ENCODE data around the gene TRIM31. TPM values are rescaled to one million over a fixed set of nuclear protein-coding genes. Genes with fewer than 3 reads are reported as not detected.

TRIM31 gene
- polyA plus RNA-seq, 1 donor from 2014 or later = not detected

DNA sequence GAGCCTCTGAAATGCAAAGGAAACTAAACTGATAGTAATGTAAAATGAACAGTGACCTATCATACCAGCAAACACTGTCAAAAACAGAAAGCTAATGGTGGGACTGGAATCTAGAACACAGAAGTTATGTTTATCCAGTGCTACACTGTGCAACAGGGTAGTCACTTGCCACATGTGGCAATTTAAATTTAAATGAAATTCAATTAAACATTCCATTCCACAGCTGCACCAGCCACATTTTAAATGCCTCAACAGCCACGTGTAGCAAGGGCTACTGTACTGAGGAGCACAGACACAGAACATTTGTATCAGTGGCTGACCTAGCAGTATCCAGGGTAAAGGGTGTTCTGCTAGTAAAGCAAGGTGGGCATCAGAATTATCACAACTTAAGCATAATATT is 57.4 kb downstream of the TRIM31 start:
- H3K9me3 ChIP-seq (ENCODE audit: low read length) = no peaks in the 10 kb centered on the region
- no peak for TF ChIP-seq EP300 (conservative IDR thresholded peaks at IDR 0.05; ENCODE audit: poor library complexity, severe bottlenecking)
- TF ChIP-seq EZH2 (IDR thresholded peaks at IDR 0.05; ENCODE audit: borderline replicate concordance, insufficient read depth, low read length, poor library complexity, severe bottlenecking) = no peak
- no peak for TF ChIP-seq CTCF (IDR thresholded peaks at IDR 0.05; ENCODE audit: poor library complexity, severe bottlenecking)
- TF ChIP-seq POLR2AphosphoS5 (IDR thresholded peaks at IDR 0.05) = no peak
- no peak for TF ChIP-seq REST (IDR thresholded peaks at IDR 0.05; ENCODE audit: borderline replicate concordance)
- TF ChIP-seq RAD21 (conservative IDR thresholded peaks at IDR 0.05) = no peak
- TF ChIP-seq MXI1 (conservative IDR thresholded peaks at IDR 0.05; ENCODE audit: poor library complexity, severe bottlenecking) = no peak
- no peak for TF ChIP-seq TAF1 (IDR thresholded peaks at IDR 0.05; ENCODE audit: low read depth)
- no peak for TF ChIP-seq SMC3 (conservative IDR thresholded peaks at IDR 0.05; ENCODE audit: poor library complexity)
- H3K4me3 ChIP-seq (ENCODE audit: low read length) = no peak overlapping the region
- H3K27me3 ChIP-seq (ENCODE audit: insufficient read depth, low read depth, low read length) = no peaks in the 10 kb centered on the region
- H3K27ac ChIP-seq (ENCODE audit: low read length) = no peak overlapping the region
- H4K20me1 ChIP-seq (ENCODE audit: insufficient read depth) = no peaks in the 10 kb centered on the region
- no peaks in the 10 kb centered on the region for H3K36me3 ChIP-seq (ENCODE audit: insufficient read depth, low read length)
- no peaks in the 10 kb centered on the region for H3K79me2 ChIP-seq (replicated peaks; ENCODE audit: insufficient read depth, low read length)
- H3K4me2 ChIP-seq (ENCODE audit: low read length) = no peak overlapping the region
- no peak overlapping the region for H3K9ac ChIP-seq (ENCODE audit: low read length)
- peaks cover under 1% of the 10 kb centered on the region for H3F3A ChIP-seq (ENCODE audit: insufficient read depth, low read length, poor library complexity, severe bottlenecking)
- no peaks in the 10 kb centered on the region for H3K9me2 ChIP-seq (ENCODE audit: insufficient read depth, low read length)
- H2AFZ ChIP-seq (ENCODE audit: low read depth, low read length) = no peak overlapping the region

DNA sequence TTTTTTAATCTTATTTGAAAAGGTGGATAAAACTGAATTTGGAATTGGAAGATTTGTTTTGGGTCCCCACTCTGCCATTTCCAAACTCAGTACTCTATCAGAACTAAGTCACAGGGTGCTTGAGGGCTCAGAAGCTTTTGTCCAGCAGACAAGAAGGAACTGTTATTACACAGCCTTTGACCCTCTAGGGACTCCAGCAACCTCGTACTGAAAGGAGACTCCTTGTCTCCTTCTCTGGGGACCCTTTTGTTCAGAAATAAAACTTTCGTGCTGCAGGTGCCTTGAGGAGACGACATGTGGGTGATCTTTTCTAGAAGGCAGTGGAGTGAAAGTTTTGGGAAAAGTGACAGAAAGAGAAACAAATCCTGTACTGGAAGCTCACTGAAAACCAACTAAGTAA is 59.2 kb downstream of the TRIM31 start:
- Histone ChIP-seq H2AFZ (ENCODE audit: low read depth, low read length) (no peak overlapping the region), H3K36me3 (ENCODE audit: insufficient read depth, low read length) (no peaks in the 10 kb centered on the region), H4K20me1 (ENCODE audit: insufficient read depth) (no peaks in the 10 kb centered on the region), H3F3A (ENCODE audit: insufficient read depth, low read length, poor library complexity, severe bottlenecking) (no peaks in the 10 kb centered on the region), H3K9ac (ENCODE audit: low read length) (no peak overlapping the region), H3K27ac (ENCODE audit: low read length) (no peak overlapping the region), H3K9me2 (ENCODE audit: insufficient read depth, low read length) (no peaks in the 10 kb centered on the region), H3K4me2 (ENCODE audit: low read length) (no peak overlapping the region), H3K27me3 (ENCODE audit: insufficient read depth, low read depth, low read length) (no peaks in the 10 kb centered on the region), H3K4me3 (ENCODE audit: low read length) (no peak overlapping the region), H3K9me3 (ENCODE audit: low read length) (no peaks in the 10 kb centered on the region), H3K79me2 (replicated peaks; ENCODE audit: insufficient read depth, low read length) (no peaks in the 10 kb centered on the region)
- TF ChIP-seq TAF1 (IDR thresholded peaks at IDR 0.05; ENCODE audit: low read depth) (no peak), REST (IDR thresholded peaks at IDR 0.05; ENCODE audit: borderline replicate concordance) (no peak), MXI1 (conservative IDR thresholded peaks at IDR 0.05; ENCODE audit: poor library complexity, severe bottlenecking) (no peak), CTCF (IDR thresholded peaks at IDR 0.05; ENCODE audit: poor library complexity, severe bottlenecking) (no peak), SMC3 (conservative IDR thresholded peaks at IDR 0.05; ENCODE audit: poor library complexity) (no peak), RAD21 (conservative IDR thresholded peaks at IDR 0.05) (no peak), POLR2AphosphoS5 (IDR thresholded peaks at IDR 0.05) (no peak), EZH2 (IDR thresholded peaks at IDR 0.05; ENCODE audit: borderline replicate concordance, insufficient read depth, low read length, poor library complexity, severe bottlenecking) (no peak), EP300 (conservative IDR thresholded peaks at IDR 0.05; ENCODE audit: poor library complexity, severe bottlenecking) (no peak)

Data from neural cell (in vitro differentiated cells).